ENCODE results near the gene CREBRF.

CREBRF gene

DNA sequence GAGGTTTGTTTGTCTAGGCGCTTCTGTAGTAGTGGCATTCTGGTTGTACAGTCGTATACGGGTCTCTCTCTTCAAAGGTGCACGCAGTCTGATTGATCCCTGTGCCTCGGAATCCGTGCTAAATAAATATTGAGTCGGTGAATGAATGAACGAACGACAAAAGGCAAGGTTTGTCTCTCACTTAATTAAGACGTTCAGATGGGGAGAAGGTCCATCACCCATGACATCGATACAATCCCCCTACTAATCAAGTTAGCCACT is 500 bp upstream of the CREBRF start:
- no peaks in the 10 kb centered on the region for H3K9me3 ChIP-seq (replicated peaks; ENCODE audit: insufficient read depth, low read length)
- H3F3A ChIP-seq (ENCODE audit: insufficient read depth, low read length) = peaks cover 10% of the 10 kb centered on the region
- H2AFZ ChIP-seq (ENCODE audit: low read length) = peak overlapping the region; percentile 92
- DNase-seq = peak; percentile 28
- no peaks in the 10 kb centered on the region for H3K9me2 ChIP-seq (replicated peaks; ENCODE audit: insufficient read depth, low read length)
- TF ChIP-seq EZH2phosphoT487 (IDR thresholded peaks at IDR 0.05; ENCODE audit: low read length) = no peak
- TF ChIP-seq EZH2 (optimal IDR thresholded peaks at IDR 0.05; ENCODE audit: low read depth, low read length) = no peak
- TF ChIP-seq, protein P1, sequence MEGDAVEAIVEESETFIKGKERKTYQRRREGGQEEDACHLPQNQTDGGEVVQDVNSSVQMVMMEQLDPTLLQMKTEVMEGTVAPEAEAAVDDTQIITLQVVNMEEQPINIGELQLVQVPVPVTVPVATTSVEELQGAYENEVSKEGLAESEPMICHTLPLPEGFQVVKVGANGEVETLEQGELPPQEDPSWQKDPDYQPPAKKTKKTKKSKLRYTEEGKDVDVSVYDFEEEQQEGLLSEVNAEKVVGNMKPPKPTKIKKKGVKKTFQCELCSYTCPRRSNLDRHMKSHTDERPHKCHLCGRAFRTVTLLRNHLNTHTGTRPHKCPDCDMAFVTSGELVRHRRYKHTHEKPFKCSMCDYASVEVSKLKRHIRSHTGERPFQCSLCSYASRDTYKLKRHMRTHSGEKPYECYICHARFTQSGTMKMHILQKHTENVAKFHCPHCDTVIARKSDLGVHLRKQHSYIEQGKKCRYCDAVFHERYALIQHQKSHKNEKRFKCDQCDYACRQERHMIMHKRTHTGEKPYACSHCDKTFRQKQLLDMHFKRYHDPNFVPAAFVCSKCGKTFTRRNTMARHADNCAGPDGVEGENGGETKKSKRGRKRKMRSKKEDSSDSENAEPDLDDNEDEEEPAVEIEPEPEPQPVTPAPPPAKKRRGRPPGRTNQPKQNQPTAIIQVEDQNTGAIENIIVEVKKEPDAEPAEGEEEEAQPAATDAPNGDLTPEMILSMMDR (IDR thresholded peaks at IDR 0.05; ENCODE audit: low read length) = no peak
- H3K79me2 ChIP-seq (ENCODE audit: low read length) = peaks cover 23% of the 10 kb centered on the region
- H3K27ac ChIP-seq (ENCODE audit: low read length) = peak overlapping the region; percentile 9; the same call in 1 of the 2 replicates
- H3K4me2 ChIP-seq (ENCODE audit: low read depth, low read length) = peak overlapping the region; percentile 95
- H3K27me3 ChIP-seq (replicated peaks; ENCODE audit: insufficient read depth, low read length) = no peaks in the 10 kb centered on the region
- H3K36me3 ChIP-seq (replicated peaks; ENCODE audit: insufficient read depth, low read length) = no peaks in the 10 kb centered on the region
- peaks cover 11% of the 10 kb centered on the region for H3K4me1 ChIP-seq (ENCODE audit: low read length)
- H4K20me1 ChIP-seq (ENCODE audit: insufficient read depth, low read length) = no peaks in the 10 kb centered on the region
- peak overlapping the region; percentile 75 for H3K4me3 ChIP-seq (ENCODE audit: low read length)
- peak overlapping the region; percentile 39; the same call in 1 of the 2 replicates for H3K9ac ChIP-seq (ENCODE audit: low read length)

DNA sequence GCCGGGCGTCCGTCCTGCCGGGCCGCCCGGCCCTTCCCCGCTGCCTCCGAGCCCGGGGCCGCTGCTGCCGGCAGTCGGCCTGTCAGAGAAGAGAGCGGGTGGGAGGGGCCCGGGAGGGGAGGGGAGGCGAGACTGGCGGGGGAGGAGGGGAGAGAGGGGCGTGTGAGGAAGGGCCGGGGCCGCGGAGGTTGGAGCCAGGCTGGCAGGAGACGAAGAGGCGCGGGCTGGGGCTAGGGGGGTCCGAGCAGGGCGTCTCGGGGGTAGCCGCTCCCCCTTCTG is 570 bp downstream of the CREBRF start:
- DNase-seq = no peak
- Histone ChIP-seq H3K27me3 (replicated peaks; ENCODE audit: insufficient read depth, low read length) (no peaks in the 10 kb centered on the region), H3K27ac (ENCODE audit: low read length) (peak overlapping the region; percentile 65; the same call in 1 of the 2 replicates), H3K4me3 (ENCODE audit: low read length) (peak overlapping the region; percentile 75), H3K9ac (ENCODE audit: low read length) (peak overlapping the region; percentile 68; the same call in 1 of the 2 replicates), H3F3A (ENCODE audit: insufficient read depth, low read length) (peaks cover 10% of the 10 kb centered on the region), H3K9me3 (replicated peaks; ENCODE audit: insufficient read depth, low read length) (no peaks in the 10 kb centered on the region), H3K79me2 (ENCODE audit: low read length) (peaks cover 34% of the 10 kb centered on the region), H2AFZ (ENCODE audit: low read length) (no peak overlapping the region), H3K9me2 (replicated peaks; ENCODE audit: insufficient read depth, low read length) (no peaks in the 10 kb centered on the region), H3K36me3 (replicated peaks; ENCODE audit: insufficient read depth, low read length) (no peaks in the 10 kb centered on the region), H3K4me2 (ENCODE audit: low read depth, low read length) (no peak overlapping the region), H3K4me1 (ENCODE audit: low read length) (peaks cover 11% of the 10 kb centered on the region), H4K20me1 (ENCODE audit: insufficient read depth, low read length) (no peaks in the 10 kb centered on the region)
- TF ChIP-seq, protein P1 (IDR thresholded peaks at IDR 0.05; ENCODE audit: low read length) = no peak
- no peak for TF ChIP-seq EZH2phosphoT487 (IDR thresholded peaks at IDR 0.05; ENCODE audit: low read length)
- no peak for TF ChIP-seq EZH2 (optimal IDR thresholded peaks at IDR 0.05; ENCODE audit: low read depth, low read length)

DNA sequence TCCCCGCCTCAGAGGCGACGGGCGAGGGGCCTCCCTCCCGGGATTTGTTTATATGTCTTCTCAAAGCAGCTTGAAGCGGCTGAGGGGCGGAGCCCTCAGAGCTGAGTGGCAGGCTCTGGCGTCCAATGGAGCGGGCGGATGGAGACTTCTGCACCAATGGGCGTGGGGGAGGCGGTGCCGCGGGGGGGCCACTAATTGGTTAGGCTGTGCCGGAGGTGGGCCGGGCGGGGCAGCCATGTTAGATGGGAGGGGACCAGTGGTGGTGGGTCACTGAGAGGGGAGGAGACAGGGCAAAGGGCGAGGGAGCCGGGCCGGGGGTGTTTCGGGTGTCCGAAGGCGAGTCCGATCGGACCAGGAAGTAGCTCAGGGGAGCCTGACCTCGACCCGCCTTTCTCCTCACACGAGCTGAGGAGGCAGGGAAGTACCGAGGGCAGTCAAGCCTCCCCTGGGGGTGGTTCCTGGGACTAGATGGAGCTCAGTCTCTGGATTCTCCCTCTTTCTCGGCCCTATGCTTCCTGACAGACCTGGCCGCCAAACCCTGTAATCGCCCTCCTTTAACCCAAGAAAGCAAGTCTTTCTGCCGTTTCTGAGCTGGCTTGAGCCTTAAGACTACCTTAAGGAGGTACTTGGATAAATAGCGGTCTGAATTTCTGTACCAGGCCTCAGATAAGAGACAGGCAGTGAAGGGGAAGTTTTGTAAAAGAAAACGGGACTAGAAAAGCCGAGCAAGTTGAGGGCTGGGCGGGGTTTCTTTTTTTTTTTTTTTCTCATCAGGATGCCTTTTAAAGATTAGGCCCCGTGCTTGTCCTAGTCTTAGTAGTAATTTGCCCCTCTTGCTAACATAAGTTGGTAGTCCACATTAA is 1.1 kb downstream of the CREBRF start:
- no peaks in the 10 kb centered on the region for H3K27me3 ChIP-seq (replicated peaks; ENCODE audit: insufficient read depth, low read length)
- TF ChIP-seq EZH2 (optimal IDR thresholded peaks at IDR 0.05; ENCODE audit: low read depth, low read length) = no peak
- TF ChIP-seq, protein P1 (IDR thresholded peaks at IDR 0.05; ENCODE audit: low read length) = no peak
- TF ChIP-seq EZH2phosphoT487 (IDR thresholded peaks at IDR 0.05; ENCODE audit: low read length) = no peak
- no peaks in the 10 kb centered on the region for H3K9me3 ChIP-seq (replicated peaks; ENCODE audit: insufficient read depth, low read length)
- H3K27ac ChIP-seq (ENCODE audit: low read length) = peak overlapping the region; percentile 65; the same call in 1 of the 2 replicates
- H3K4me2 ChIP-seq (ENCODE audit: low read depth, low read length) = peak overlapping the region; percentile 66
- peak overlapping the region; percentile 47 for H2AFZ ChIP-seq (ENCODE audit: low read length)
- H3K4me3 ChIP-seq (ENCODE audit: low read length) = peak overlapping the region; percentile 75
- no peaks in the 10 kb centered on the region for H3K9me2 ChIP-seq (replicated peaks; ENCODE audit: insufficient read depth, low read length)
- peak overlapping the region; percentile 68; the same call in 1 of the 2 replicates for H3K9ac ChIP-seq (ENCODE audit: low read length)
- H3K79me2 ChIP-seq (ENCODE audit: low read length) = peaks cover 40% of the 10 kb centered on the region
- H4K20me1 ChIP-seq (ENCODE audit: insufficient read depth, low read length) = no peaks in the 10 kb centered on the region
- peak; percentile 98 for DNase-seq
- H3F3A ChIP-seq (ENCODE audit: insufficient read depth, low read length) = peaks cover 10% of the 10 kb centered on the region
- H3K4me1 ChIP-seq (ENCODE audit: low read length) = peaks cover 11% of the 10 kb centered on the region
- no peaks in the 10 kb centered on the region for H3K36me3 ChIP-seq (replicated peaks; ENCODE audit: insufficient read depth, low read length)

Data from MM.1S (cell line).